GM12872 (cell line): ENCODE results near the gene CREB5.
A peak's percentile ranks its signal among the peaks of the same experiment; 100 is the strongest.

Experiments used
- TF ChIP-seq, protein P1 (sequence below): IDR thresholded peaks from 3 replicates; pipeline ENCODE4 v1.5.1; 2011; ENCODE audit warnings: low read depth, mild to moderate bottlenecking, low read length, moderate library complexity; ENCODE audit not compliant: insufficient read depth

CREB5 gene

DNA sequence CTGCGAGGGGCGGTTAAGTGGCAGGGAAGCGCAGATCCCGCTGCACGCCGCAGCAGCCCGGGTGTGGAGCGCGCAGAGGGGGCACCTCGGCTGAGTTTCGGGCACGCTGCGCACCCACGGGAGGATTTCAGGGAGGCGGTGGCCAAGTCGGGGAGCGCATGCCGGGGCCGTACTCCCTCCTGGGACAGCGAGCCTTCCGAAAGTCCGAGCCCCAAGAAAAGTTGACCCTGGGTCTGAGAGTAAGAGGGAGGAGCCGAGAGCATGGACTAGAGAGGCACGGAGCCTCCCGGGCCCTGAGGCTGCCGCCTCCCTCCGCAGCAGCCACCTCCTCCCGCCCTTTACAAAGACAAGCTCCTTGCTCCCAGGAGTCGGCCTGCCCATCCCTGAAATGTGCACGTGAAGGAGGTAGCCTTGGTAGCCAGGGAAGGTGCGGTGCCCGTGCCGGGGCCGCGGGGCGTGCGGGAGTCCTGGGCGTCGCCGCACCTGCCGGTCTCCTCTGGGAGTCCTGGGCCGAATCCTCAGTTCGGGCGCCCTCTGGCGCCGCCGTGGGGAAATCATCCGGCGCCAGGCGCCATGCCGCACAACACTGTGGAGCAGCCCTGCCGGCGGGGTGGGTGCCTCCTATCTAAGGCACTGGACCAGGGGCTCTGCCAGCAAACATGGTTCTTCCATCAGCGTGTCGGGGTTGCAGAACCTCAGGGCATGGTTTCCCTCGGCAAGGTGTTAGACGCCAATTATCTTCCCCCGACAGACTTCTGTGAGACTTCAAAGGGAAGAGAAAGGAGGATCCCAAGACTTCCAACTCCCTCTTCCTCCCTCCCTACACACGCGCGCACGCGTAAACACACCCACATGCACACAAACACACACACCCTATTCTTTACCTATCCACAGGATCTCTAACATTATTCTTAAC lies 441.8 kb downstream of the CREB5 start:
- TF ChIP-seq, protein P1, sequence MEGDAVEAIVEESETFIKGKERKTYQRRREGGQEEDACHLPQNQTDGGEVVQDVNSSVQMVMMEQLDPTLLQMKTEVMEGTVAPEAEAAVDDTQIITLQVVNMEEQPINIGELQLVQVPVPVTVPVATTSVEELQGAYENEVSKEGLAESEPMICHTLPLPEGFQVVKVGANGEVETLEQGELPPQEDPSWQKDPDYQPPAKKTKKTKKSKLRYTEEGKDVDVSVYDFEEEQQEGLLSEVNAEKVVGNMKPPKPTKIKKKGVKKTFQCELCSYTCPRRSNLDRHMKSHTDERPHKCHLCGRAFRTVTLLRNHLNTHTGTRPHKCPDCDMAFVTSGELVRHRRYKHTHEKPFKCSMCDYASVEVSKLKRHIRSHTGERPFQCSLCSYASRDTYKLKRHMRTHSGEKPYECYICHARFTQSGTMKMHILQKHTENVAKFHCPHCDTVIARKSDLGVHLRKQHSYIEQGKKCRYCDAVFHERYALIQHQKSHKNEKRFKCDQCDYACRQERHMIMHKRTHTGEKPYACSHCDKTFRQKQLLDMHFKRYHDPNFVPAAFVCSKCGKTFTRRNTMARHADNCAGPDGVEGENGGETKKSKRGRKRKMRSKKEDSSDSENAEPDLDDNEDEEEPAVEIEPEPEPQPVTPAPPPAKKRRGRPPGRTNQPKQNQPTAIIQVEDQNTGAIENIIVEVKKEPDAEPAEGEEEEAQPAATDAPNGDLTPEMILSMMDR: peak; percentile 88

DNA sequence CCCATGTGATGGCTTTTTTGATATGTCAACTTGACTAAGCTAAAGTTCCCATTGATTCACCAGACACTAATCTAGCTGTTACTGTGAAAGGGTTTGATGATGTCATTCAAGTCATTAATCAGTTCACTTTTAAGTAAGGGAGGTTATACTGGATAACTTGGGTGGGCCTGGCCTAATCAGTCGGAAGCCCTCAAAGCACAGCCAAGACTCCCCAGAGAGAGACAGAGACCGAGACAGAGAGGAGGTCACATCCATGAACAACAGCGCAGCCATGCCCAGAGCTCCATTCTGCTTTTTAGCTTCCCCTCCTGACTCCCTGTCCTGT lies 442.4 kb downstream of the CREB5 start:
- TF ChIP-seq, protein P1: no peak

DNA sequence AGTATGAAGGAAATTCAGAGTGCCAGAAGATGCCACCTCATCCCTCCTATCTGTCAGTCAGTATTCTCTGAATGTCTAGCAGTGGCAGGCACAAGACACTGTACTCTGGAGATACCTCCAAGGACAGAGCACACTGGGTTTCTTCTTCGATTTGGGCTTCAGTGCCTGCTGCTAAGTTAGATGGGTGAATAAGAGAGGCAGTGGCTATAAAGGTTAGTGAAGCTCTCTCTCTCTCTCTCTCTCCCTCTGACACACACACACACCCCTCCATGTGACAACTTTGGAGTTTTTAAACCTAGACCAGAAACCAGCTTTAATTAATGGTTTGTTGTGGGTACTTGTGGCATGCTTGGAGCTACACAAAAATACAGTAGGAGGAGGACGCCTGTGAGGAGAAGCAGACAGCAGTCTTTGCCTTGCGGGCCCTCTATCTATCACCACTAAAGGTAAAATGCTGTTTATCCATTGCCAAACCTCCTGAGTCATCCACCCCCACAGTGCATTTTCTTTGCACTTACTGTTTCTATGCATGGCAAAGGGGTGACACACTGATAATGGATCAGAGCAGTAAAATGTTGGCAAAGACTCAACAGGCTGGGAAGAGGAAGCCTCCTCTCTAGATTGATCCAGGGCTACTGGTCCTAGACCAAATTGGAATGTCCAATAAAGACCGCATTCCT lies 443.4 kb downstream of the CREB5 start:
- TF ChIP-seq, protein P1: no peak

DNA sequence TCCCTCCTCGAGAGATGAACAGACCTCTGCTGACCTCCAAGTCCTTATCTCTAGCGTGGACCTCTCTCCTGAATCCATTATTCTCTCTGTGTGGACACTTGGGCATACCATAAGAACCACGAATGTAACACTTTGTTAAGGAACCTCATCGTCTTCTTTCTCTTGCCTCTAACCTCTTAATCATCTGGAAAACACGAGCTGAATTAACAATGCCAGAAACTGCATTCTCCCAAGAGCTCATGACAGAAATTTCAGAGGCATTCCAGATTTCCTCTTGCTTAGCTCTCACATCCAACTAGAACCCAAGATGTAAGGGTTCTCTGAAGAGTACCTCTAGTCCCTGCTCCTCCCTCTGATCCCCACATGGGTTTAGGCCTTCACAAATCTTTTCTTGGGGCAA lies 444.3 kb downstream of the CREB5 start:
- TF ChIP-seq, protein P1: no peak

DNA sequence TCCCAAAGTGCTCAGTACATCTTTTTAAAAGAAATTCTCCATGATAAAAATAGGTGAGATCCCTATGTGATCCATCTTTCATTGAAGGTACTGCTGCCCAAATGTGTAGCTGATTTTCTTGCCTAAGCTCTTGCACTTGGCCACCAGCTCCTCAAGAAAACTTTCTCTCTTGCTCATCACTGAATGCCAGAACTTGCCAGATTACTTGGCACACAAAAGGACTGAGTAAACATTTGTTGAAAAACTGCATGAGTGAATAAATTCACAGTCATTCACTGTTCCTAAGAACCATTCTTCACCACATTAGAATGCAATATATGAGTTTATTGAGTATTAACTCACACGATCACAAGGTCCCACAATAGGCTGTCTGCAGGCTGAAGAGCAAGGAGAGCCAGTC lies 445.9 kb downstream of the CREB5 start:
- TF ChIP-seq, protein P1: no peak

DNA sequence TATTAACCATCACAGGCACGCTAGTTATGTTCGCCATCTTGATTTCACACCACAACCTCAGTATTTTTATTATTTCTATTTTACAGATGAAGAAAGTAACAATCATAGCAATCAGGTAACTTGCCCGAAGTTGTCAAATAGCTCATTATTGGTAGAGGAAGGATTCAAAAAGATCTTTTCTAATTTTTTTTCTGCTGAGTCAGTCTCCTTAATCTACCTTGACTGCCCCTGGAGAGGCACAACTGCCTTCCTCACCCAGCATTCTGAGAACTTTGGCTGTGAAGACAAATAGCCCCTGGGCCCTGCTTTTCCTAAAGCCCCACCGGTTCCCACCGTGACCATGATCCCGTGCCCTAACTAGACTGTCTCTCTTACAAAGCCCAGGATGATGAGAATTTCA lies 446.6 kb downstream of the CREB5 start:
- TF ChIP-seq, protein P1: no peak

DNA sequence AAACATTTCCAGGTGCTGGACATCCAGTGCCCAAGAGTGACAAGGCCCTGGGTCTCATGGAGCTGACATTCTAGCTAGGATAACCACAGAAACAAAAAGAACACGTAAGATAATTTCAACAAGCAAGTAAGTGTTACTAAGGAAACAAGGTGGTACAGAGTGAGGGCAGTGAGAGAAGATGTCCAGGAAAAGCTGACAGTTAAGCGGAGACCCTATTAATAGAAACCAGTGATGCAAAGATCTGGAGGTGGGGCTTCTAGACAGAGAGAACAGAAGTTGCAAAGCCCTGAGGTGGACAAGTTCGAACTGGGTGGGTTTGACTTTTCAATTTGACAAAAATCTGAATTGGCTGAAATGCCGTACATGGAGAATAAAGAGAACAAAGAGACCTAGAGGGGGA lies 449.5 kb downstream of the CREB5 start:
- TF ChIP-seq, protein P1: no peak
